B cell (primary cell): ENCODE data around the gene MAP2K5. TPM values are rescaled to one million over a fixed set of nuclear protein-coding genes. Genes with fewer than 3 reads are reported as not detected.

Source experiments
- ATAC-seq: fragments of 200-7000 bp; cut with Tn5 transposase; one replicate; pipeline ENCODE4 v1.10.0; 2021; ENCODE audit warnings: low read depth, mild to moderate bottlenecking, moderate number of reproducible peaks, moderate library complexity
- CTCF ChIA-PET: fragments of 350-600 bp; sonication (Branson Sonifier 250); formaldehyde crosslinking; loops from one replicate; lab custom pipeline; 2021; ENCODE audit warnings: antibody characterized with exemption, inconsistent platforms; lab: Charles Lee
- POLR2A ChIA-PET: fragments of 350-600 bp; sonication (Branson Sonifier 250); formaldehyde crosslinking; loops from one replicate; lab custom pipeline; 2021; ENCODE audit warnings: antibody characterized with exemption; lab: Charles Lee
- DNase-seq: peaks from one replicate; pipeline ENCODE4 v3.0.0; 2013
- H2AFZ ChIP-seq: 2 replicates; pipeline ENCODE4 v1.6.1; 2012; ENCODE audit warnings: mild to moderate bottlenecking, low read depth, low read length; ENCODE audit not compliant: insufficient read depth, poor library complexity, severe bottlenecking
- H3K27ac ChIP-seq, 2 donors: 1 replicate in 1 of 2; 2 replicates in 1 of 2; pipeline ENCODE4 v1.5.1; 2012 to 2013; ENCODE audit warnings: low read length in 2 of 2, mild to moderate bottlenecking in 2 of 2, moderate library complexity in 1 of 2
- H3K27me3 ChIP-seq, 4 experiments: fragments of 200-600 bp in 1 of 4; sonication (generic) in 1 of 4; replicated peaks in 1 of 4; 1 replicate in 2 of 4; 2 replicates in 2 of 4; pipeline versions ENCODE4 v1.6.1 to v1.7.0; 2013 to 2016; ENCODE audit warnings: low read length in 3 of 4, mild to moderate bottlenecking in 2 of 4, mixed read lengths in 1 of 4, moderate library complexity in 1 of 4; ENCODE audit not compliant: insufficient read depth in 4 of 4, control insufficient read depth in 3 of 4; ENCODE audit errors: control extremely low read depth in 1 of 4
- H3K36me3 ChIP-seq, 2 experiments: replicated peaks in 1 of 2; 1 replicate in 1 of 2; 2 replicates in 1 of 2; pipeline versions ENCODE4 v1.6.1 to v1.7.1; 2013; ENCODE audit warnings: low read length in 1 of 2; ENCODE audit not compliant: insufficient read depth in 2 of 2, control insufficient read depth in 1 of 2; ENCODE audit errors: control extremely low read depth in 1 of 2, extremely low read depth in 1 of 2
- H3K4me1 ChIP-seq, 2 donors: fragments of 200-600 bp in 1 of 2; sonication (generic) in 1 of 2; 1 replicate in 1 of 2; 2 replicates in 1 of 2; pipeline versions ENCODE4 v1.5.1 to v1.6.1; 2013 to 2017; ENCODE audit warnings: low read length in 2 of 2; ENCODE audit not compliant: control insufficient read depth in 2 of 2, insufficient read depth in 2 of 2
- H3K4me2 ChIP-seq: replicated peaks from 2 replicates; pipeline ENCODE3; 2012; ENCODE audit warnings: mild to moderate bottlenecking, low read depth, low read length; ENCODE audit not compliant: poor library complexity, severe bottlenecking
- H3K4me3 ChIP-seq, 5 experiments: fragments of 200-600 bp in 1 of 5; sonication (generic) in 1 of 5; 1 replicate in 3 of 5; 2 replicates in 2 of 5; pipeline versions ENCODE4 v1.5.1 to v1.7.0; 2011 to 2016; ENCODE audit warnings: low read length in 4 of 5, mild to moderate bottlenecking in 4 of 5, low read depth in 2 of 5, control low read depth in 1 of 5, moderate library complexity in 1 of 5; ENCODE audit not compliant: insufficient read depth in 1 of 5; ENCODE audit errors: control extremely low read depth in 1 of 5, extremely low read depth in 1 of 5
- H3K79me2 ChIP-seq: fragments of 200-600 bp; sonication (generic); one replicate; pipeline ENCODE4 v1.6.0; 2016; ENCODE audit warnings: low read length; ENCODE audit not compliant: control insufficient read depth, insufficient read depth
- H3K9ac ChIP-seq: fragments of 200-600 bp; sonication (generic); 2 replicates; pipeline ENCODE4 v1.6.1; 2017; ENCODE audit warnings: mild to moderate bottlenecking, low read length, moderate library complexity
- H3K9me3 ChIP-seq, 3 donors: one replicate each; pipeline versions ENCODE4 v1.6.1 to v1.7.1; 2013; ENCODE audit warnings: low read length in 2 of 3; ENCODE audit not compliant: control insufficient read depth in 2 of 3, insufficient read depth in 1 of 3; ENCODE audit errors: control extremely low read depth in 1 of 3
- H4K20me1 ChIP-seq: 2 replicates; pipeline ENCODE4 v1.6.0; 2012; ENCODE audit warnings: mild to moderate bottlenecking, low read length; ENCODE audit not compliant: insufficient read depth, control insufficient read depth, poor library complexity, severe bottlenecking
- H3K27ac Mint-ChIP-seq: one replicate; pipeline ENCODE4 v1.8.0; 2021; ENCODE audit warnings: mixed read lengths
- H3K27me3 Mint-ChIP-seq: one replicate; pipeline ENCODE4 v1.8.0; 2021; ENCODE audit warnings: mixed read lengths
- H3K4me1 Mint-ChIP-seq: one replicate; pipeline ENCODE4 v1.8.0; 2021; ENCODE audit warnings: mixed read lengths
- H3K4me3 Mint-ChIP-seq: one replicate; pipeline ENCODE4 v1.8.0; 2021; ENCODE audit warnings: mixed read lengths
- H3K9me3 Mint-ChIP-seq: one replicate; pipeline ENCODE4 v1.8.0; 2022; ENCODE audit warnings: mixed read lengths; ENCODE audit not compliant: insufficient read depth
- EZH2 ChIP-seq: IDR thresholded peaks from 2 replicates; pipeline ENCODE4 v1.6.1; 2012; ENCODE audit warnings: borderline replicate concordance, low read depth, mild to moderate bottlenecking, moderate library complexity, low read length; ENCODE audit not compliant: insufficient read depth, poor library complexity, severe bottlenecking
- WGBS: methylation state at CpG from one replicate; pipeline ENCODE4 v1.1.5; 2013; ENCODE audit warnings: missing lambda C conversion rate; ENCODE audit not compliant: insufficient coverage; 5-methylcytosine and 5-hydroxymethylcytosine counted together
- intact Hi-C: fragments of 100-400 bp; cut with micrococcal nuclease; formaldehyde crosslinking; loops from one replicate; pipeline ENCODE4 v1.10.0; 2022
- polyA plus RNA-seq: library from polyadenylated mRNA; depleted of rRNA; stranded (reverse); fragments of >200 nt; gene quantifications from 2 replicates; pipeline ENCODE4 v1.2.3, GENCODE V29; 2012
- total RNA-seq, 2 donors: library from RNA; stranded (reverse); fragments of 120-200 nt in 1 of 2; gene quantifications; 1 replicate in 1 of 2; 2 replicates in 1 of 2; pipeline versions ENCODE4 v1.2.3 to v1.2.4, GENCODE V29; 2013 to 2022
- TF ChIP-seq, protein P1 (sequence below): fragments of 200-600 bp; IDR thresholded peaks from one replicate; pipeline ENCODE4 v1.8.0; 2022; ENCODE audit warnings: antibody characterized with exemption, mild to moderate bottlenecking

The MAP2K5 gene
- total and polyA plus RNA-seq, 2 donors (not counting 1 experiment from before 2014, with no cell fraction given), result 11.1 to 40.0 TPM

DNA sequence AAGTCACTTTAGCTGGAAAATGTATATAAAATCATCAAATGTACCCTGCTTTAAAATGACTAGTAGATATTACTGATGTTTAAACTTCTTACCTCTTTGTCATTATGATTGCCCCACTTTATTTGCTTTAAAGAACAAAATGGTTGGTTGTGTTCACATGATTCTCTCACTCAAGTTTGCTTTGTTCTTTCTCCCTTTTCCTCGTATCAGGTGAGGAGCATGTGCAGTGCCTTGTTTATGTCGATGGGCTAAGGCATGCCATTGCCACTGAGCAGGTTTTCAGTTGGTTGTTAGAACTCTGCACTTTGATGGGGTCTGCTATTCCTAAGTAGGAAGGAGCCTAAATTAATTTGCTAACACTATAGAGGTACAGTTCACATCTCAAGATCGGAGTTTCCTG is 5.3 kb downstream of the MAP2K5 start:
- Histone ChIP-seq H3K79me2 (peaks cover 6% of the 10 kb centered on the region), H3K4me3 (no peak overlapping the region), H3K9me3 (no peaks in the 10 kb centered on the region), H2AFZ (no peak overlapping the region), H3K9ac (no peak overlapping the region), H3K4me2 (no peak overlapping the region), H3K27ac (no peak overlapping the region), H4K20me1 (no peaks in the 10 kb centered on the region), H3K4me1 (peaks cover 10 to 18% of the 10 kb centered on the region in 2 donors), H3K36me3 (peaks cover 1 to 15% of the 10 kb centered on the region in 2 experiments), H3K27me3 (no peaks in the 10 kb centered on the region)
- Mint-ChIP-seq H3K9me3 (no peaks in the 10 kb centered on the region), H3K4me3 (no peak overlapping the region), H3K27ac (no peak overlapping the region), H3K27me3 (no peaks in the 10 kb centered on the region), H3K4me1 (peaks cover 35% of the 10 kb centered on the region)
- no peak for TF ChIP-seq EZH2
- TF ChIP-seq, protein P1, sequence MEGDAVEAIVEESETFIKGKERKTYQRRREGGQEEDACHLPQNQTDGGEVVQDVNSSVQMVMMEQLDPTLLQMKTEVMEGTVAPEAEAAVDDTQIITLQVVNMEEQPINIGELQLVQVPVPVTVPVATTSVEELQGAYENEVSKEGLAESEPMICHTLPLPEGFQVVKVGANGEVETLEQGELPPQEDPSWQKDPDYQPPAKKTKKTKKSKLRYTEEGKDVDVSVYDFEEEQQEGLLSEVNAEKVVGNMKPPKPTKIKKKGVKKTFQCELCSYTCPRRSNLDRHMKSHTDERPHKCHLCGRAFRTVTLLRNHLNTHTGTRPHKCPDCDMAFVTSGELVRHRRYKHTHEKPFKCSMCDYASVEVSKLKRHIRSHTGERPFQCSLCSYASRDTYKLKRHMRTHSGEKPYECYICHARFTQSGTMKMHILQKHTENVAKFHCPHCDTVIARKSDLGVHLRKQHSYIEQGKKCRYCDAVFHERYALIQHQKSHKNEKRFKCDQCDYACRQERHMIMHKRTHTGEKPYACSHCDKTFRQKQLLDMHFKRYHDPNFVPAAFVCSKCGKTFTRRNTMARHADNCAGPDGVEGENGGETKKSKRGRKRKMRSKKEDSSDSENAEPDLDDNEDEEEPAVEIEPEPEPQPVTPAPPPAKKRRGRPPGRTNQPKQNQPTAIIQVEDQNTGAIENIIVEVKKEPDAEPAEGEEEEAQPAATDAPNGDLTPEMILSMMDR, result no peak
- ChIA-PET CTCF (no interaction called here), POLR2A (no interaction called here)
- no peak for ATAC-seq
- no peak for DNase-seq
- intact Hi-C loops, result no loop called here
- 100% methylated on average over 1 of the region's 3 CpGs for WGBS

DNA sequence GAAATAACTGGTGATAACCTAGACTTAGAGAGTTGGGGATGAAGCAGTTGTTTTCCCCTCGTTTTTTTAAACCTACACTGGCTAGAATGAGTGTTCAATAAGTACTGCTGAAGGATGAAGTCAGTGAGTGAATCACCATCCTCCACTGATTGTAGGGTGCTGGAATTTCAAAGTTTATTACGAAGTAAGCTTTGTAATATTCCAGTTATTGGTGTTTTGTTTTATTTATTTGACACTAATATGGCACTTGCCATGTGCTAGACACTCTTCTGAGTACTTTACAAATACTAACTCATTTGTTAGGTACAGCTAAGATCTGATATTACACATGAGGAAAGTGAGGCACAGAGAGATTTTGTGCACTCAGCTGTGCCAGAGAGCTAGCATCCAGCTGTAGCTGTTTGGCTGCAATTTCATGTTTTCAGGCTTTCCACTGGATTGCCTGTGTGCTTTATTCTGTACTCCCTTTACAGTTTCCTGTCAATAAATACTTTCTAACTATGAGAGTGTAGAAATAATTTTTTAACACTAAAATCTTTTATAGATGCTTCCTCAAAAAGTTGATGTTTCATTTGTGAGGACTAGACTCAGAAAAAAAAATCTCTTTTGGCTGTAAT is 5.8 kb downstream of the MAP2K5 start:
- Mint-ChIP-seq H3K4me3 (no peak overlapping the region), H3K4me1 (peaks cover 30% of the 10 kb centered on the region), H3K27me3 (no peaks in the 10 kb centered on the region), H3K27ac (no peak overlapping the region), H3K9me3 (no peaks in the 10 kb centered on the region)
- TF ChIP-seq EZH2, result no peak
- ATAC-seq (no peak), DNase-seq (no peak)
- peaks cover 6% of the 10 kb centered on the region for H3K79me2 ChIP-seq
- no peaks in the 10 kb centered on the region for H3K27me3 ChIP-seq
- H3K36me3 ChIP-seq, result peaks cover 3 to 15% of the 10 kb centered on the region in 2 experiments
- peaks cover 5 to 13% of the 10 kb centered on the region in 2 donors for H3K4me1 ChIP-seq
- ChIA-PET CTCF (no interaction called here), POLR2A (no interaction called here)
- no peak overlapping the region for H3K27ac ChIP-seq
- no peak overlapping the region for H3K4me3 ChIP-seq
- no peak overlapping the region for H3K4me2 ChIP-seq
- intact Hi-C loops, result no loop called here
- H3K9ac ChIP-seq, result no peak overlapping the region
- H2AFZ ChIP-seq, result no peak overlapping the region
- no CpG with 5 or more reads among the region's 2 CpGs for WGBS
- no peaks in the 10 kb centered on the region for H4K20me1 ChIP-seq
- no peaks in the 10 kb centered on the region for H3K9me3 ChIP-seq
